ENCODE data around the gene ERO1B. TPM values are rescaled to one million over a fixed set of nuclear protein-coding genes. Genes with fewer than 3 reads are reported as not detected.

ERO1B gene
- total and polyA plus RNA-seq, 4 donors: 1.9 to 12.9 (median 9.2) TPM

GRCh38 chr1:236287757-236288619, 6.2 kb upstream of the ERO1B start:
- WGBS, 2 donors: 85 to 86% methylated on average over 22 of the region's 22 CpGs
- DNase-seq: no peak

DNA sequence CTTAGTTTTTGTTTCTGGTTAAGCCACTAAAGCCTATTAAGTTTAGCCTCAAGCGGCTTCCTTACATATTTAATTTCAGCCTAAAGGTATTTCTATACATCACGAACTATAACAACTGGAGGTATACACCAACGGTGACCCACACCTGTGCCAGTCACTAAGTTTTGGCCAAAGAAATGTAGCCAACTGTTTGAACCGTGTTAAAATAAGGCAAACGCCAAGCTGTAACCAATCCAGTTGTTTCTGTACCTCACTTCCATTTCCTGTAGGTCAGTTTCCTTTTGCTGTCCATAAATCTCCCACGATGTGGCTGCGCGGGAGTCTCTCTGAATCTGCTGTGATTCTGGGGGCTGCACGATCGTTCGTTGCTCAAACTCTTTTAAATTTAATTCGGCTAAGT, 5.6 kb upstream of the ERO1B start:
- H3K27ac ChIP-seq (ENCODE audit: low read depth in 1 of 2, low read length in 2 of 2): no peak overlapping the region
- WGBS, 2 donors: 74 to 76% methylated on average over 12 of the region's 12 CpGs
- no peaks in the 10 kb centered on the region for H3K27me3 ChIP-seq (ENCODE audit: control insufficient read depth in 1 of 2, insufficient read depth in 2 of 2, low read length in 1 of 2)
- intact Hi-C loops (cut with DNase I): no loop called here
- H3K9me3 ChIP-seq (ENCODE audit: control insufficient read depth, low read length): no peaks in the 10 kb centered on the region
- DNase-seq (no peak), ATAC-seq (ENCODE audit: low FRiP score) (no peak)
- no peaks in the 10 kb centered on the region for H3K36me3 ChIP-seq (ENCODE audit: control insufficient read depth in 1 of 2, insufficient read depth in 2 of 2, low read length in 1 of 2)
- no peak overlapping the region for H3K4me3 ChIP-seq (ENCODE audit: low read length in 2 of 2)
- H3K4me1 ChIP-seq (ENCODE audit: control insufficient read depth in 1 of 2, insufficient read depth in 2 of 2, low read length in 2 of 2): peaks cover 0 to 2% of the 10 kb centered on the region in 2 donors

More at GRCh38 chr1:236287757-236288619, 6.2 kb upstream of the ERO1B start:
- Histone ChIP-seq H3K4me1 (ENCODE audit: control insufficient read depth in 1 of 2, insufficient read depth in 2 of 2, low read length in 2 of 2) (no peaks in the 10 kb centered on the region), H3K9me3 (ENCODE audit: control insufficient read depth, low read length) (no peaks in the 10 kb centered on the region), H3K36me3 (ENCODE audit: control insufficient read depth in 1 of 2, insufficient read depth in 2 of 2, low read length in 1 of 2) (no peaks in the 10 kb centered on the region), H3K27ac (ENCODE audit: low read depth in 1 of 2, low read length in 2 of 2) (no peak overlapping the region), H3K4me3 (ENCODE audit: low read length in 2 of 2) (no peak overlapping the region), H3K27me3 (ENCODE audit: control insufficient read depth in 1 of 2, insufficient read depth in 2 of 2, low read length in 1 of 2) (no peaks in the 10 kb centered on the region)
- no peak for ATAC-seq (ENCODE audit: low FRiP score)
- intact Hi-C loops (cut with DNase I): no loop called here

- H3K27ac ChIP-seq (ENCODE audit: low read depth in 1 of 2, low read length in 2 of 2): no peak overlapping the region
- no peaks in the 10 kb centered on the region for H3K27me3 ChIP-seq (ENCODE audit: control insufficient read depth in 1 of 2, insufficient read depth in 2 of 2, low read length in 1 of 2)
- peaks cover 0 to 6% of the 10 kb centered on the region in 2 donors for H3K4me1 ChIP-seq (ENCODE audit: control insufficient read depth in 1 of 2, insufficient read depth in 2 of 2, low read length in 2 of 2)
- no peak overlapping the region for H3K4me3 ChIP-seq (ENCODE audit: low read length in 2 of 2)
- no peaks in the 10 kb centered on the region for H3K9me3 ChIP-seq (ENCODE audit: control insufficient read depth, low read length)
- DNase-seq (no peak), ATAC-seq (ENCODE audit: low FRiP score) (no peak)
- intact Hi-C loops (cut with DNase I): no loop called here
- 70 to 74% methylated on average over 2 of the region's 2 CpGs for WGBS, 2 donors
- H3K36me3 ChIP-seq (ENCODE audit: control insufficient read depth in 1 of 2, insufficient read depth in 2 of 2, low read length in 1 of 2): no peaks in the 10 kb centered on the region
Measured at GRCh38 chr1:236284291-236284721, 2.5 kb upstream of the ERO1B start.

DNA sequence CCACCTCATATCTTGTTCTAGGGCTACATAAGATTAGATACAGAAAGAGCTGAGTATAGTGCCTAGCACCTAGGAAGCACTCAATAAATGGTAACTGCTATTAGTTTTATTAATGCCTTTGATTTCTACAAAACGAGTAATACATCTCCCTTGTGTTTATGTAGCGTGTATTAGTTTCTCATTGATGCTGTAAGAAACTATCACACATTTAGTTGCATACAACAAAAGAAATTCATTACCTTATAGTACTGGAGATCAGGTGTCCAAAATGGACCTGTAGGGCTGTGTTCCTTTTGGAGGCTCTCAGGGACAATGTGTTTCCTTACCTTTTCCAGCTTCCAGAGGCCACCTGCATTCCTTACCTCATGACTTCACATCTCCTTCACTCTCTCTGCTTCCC, 961 bp upstream of the ERO1B start:
- 70% methylated on average over 2 of the region's 2 CpGs for WGBS, 2 donors
- H3K27ac ChIP-seq (ENCODE audit: low read depth in 1 of 2, low read length in 2 of 2): no peak overlapping the region

GRCh38 chr1:236282425-236282716, 613 bp upstream of the ERO1B start:
- H3K4me3 ChIP-seq (ENCODE audit: low read length in 2 of 2): peak overlapping the region; percentile 68 to 90
- WGBS, 2 donors: 12 to 17% methylated on average over 7 of the region's 7 CpGs
- intact Hi-C loops (cut with DNase I): no loop called here
- no peaks in the 10 kb centered on the region for H3K9me3 ChIP-seq (ENCODE audit: control insufficient read depth, low read length)
- DNase-seq (no peak), ATAC-seq (ENCODE audit: low FRiP score) (no peak)
- H3K36me3 ChIP-seq (ENCODE audit: control insufficient read depth in 1 of 2, insufficient read depth in 2 of 2, low read length in 1 of 2): no peaks in the 10 kb centered on the region
- peaks cover 0 to 6% of the 10 kb centered on the region in 2 donors for H3K4me1 ChIP-seq (ENCODE audit: control insufficient read depth in 1 of 2, insufficient read depth in 2 of 2, low read length in 2 of 2)
- H3K27me3 ChIP-seq (ENCODE audit: control insufficient read depth in 1 of 2, insufficient read depth in 2 of 2, low read length in 1 of 2): no peaks in the 10 kb centered on the region
- no peak overlapping the region for H3K27ac ChIP-seq (ENCODE audit: low read depth in 1 of 2, low read length in 2 of 2)

More for the DNA sequence above, 961 bp upstream of the ERO1B start:
- Histone ChIP-seq H3K4me1 (ENCODE audit: control insufficient read depth in 1 of 2, insufficient read depth in 2 of 2, low read length in 2 of 2) (peaks cover 0 to 6% of the 10 kb centered on the region in 2 donors), H3K9me3 (ENCODE audit: control insufficient read depth, low read length) (no peaks in the 10 kb centered on the region), H3K27me3 (ENCODE audit: control insufficient read depth in 1 of 2, insufficient read depth in 2 of 2, low read length in 1 of 2) (no peaks in the 10 kb centered on the region), H3K36me3 (ENCODE audit: control insufficient read depth in 1 of 2, insufficient read depth in 2 of 2, low read length in 1 of 2) (no peaks in the 10 kb centered on the region), H3K4me3 (ENCODE audit: low read length in 2 of 2) (no peak overlapping the region)
- ATAC-seq (ENCODE audit: low FRiP score) (no peak), DNase-seq (no peak)
- intact Hi-C loops (cut with DNase I): no loop called here

DNA sequence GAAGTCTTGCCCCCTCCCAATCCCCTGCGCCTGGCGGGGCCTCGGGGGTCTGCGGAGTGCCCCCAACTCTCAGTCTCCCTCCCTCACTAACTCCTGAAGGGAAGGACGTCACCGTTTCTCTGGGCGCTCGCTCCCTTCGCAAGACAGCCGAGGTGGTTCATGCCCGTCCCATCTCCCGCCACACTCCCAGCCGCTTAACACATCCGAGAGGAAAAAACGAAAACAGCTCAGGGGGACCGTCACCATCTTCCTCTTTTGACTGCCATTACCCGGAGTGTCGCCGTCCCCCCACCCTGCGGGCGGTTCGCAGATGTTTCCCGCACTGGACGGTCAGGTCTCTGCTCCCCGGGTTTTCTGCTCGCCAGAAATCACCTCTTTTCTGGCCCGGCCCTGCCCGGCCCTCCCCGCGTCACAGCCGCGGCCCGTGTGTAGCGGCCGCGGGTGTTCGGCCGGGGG, 532 bp downstream of the ERO1B start:
- H3K4me1 ChIP-seq (ENCODE audit: control insufficient read depth in 1 of 2, insufficient read depth in 2 of 2, low read length in 2 of 2): peaks cover 0 to 6% of the 10 kb centered on the region in 2 donors
- H3K9me3 ChIP-seq (ENCODE audit: control insufficient read depth, low read length): no peaks in the 10 kb centered on the region
- WGBS, 2 donors: 0% methylated on average over 37 to 38 of the region's 38 CpGs
- intact Hi-C loops (cut with DNase I): no loop called here
- ATAC-seq (ENCODE audit: low FRiP score) (peak; percentile 79), DNase-seq (peak in 1 of 2 donors; percentile 63)
- no peak overlapping the region for H3K27ac ChIP-seq (ENCODE audit: low read depth in 1 of 2, low read length in 2 of 2)
- peak overlapping the region; percentile 80 to 85 for H3K4me3 ChIP-seq (ENCODE audit: low read length in 2 of 2)
- no peaks in the 10 kb centered on the region for H3K36me3 ChIP-seq (ENCODE audit: control insufficient read depth in 1 of 2, insufficient read depth in 2 of 2, low read length in 1 of 2)
- no peaks in the 10 kb centered on the region for H3K27me3 ChIP-seq (ENCODE audit: control insufficient read depth in 1 of 2, insufficient read depth in 2 of 2, low read length in 1 of 2)

DNA sequence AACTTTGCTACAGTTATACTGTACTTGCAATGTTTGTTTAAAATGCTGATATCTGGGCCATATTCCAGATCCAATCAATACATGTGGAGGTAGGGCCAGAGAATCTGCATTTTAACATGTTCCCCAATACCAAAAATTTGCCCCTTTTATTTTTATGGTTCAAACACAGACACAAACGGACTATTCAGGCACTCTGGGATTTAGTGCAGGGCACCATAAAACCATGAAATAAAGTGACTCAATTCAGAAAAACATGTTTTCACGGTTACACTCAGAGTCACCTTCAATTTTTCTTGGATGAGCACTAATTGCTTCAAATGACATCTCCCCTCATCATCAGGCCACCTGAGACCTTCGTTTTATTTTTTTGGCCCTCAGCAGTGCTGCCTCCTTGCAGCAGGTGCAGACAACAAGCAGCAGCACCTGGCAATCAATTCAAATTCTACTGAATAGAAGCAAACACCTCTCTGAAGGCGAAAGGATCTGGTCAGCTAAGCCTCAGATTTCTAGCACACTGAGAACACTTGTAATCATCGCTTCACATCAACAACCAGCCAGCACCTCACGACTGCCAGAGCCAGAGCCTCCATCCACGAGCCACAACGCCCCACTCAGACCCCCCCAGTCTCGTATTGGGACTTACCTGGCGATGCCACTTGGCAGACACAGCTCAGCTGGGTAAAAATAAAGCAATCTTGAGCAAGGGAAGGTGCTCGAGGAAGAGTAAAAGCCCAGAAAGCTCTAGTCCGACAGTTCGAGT, 1.1 kb downstream of the ERO1B start:
- Histone ChIP-seq H3K4me3 (ENCODE audit: low read length in 2 of 2) (peak overlapping the region; percentile 80 to 85), H3K27me3 (ENCODE audit: control insufficient read depth in 1 of 2, insufficient read depth in 2 of 2, low read length in 1 of 2) (no peaks in the 10 kb centered on the region), H3K36me3 (ENCODE audit: control insufficient read depth in 1 of 2, insufficient read depth in 2 of 2, low read length in 1 of 2) (no peaks in the 10 kb centered on the region), H3K9me3 (ENCODE audit: control insufficient read depth, low read length) (no peaks in the 10 kb centered on the region), H3K4me1 (ENCODE audit: control insufficient read depth in 1 of 2, insufficient read depth in 2 of 2, low read length in 2 of 2) (peaks cover 0 to 6% of the 10 kb centered on the region in 2 donors), H3K27ac (ENCODE audit: low read depth in 1 of 2, low read length in 2 of 2) (no peak overlapping the region)
- WGBS, 2 donors: 14 to 18% methylated on average over 13 of the region's 13 CpGs
- no peak for ATAC-seq (ENCODE audit: low FRiP score)
- intact Hi-C loops (cut with DNase I): no loop called here
- DNase-seq: no peak

- WGBS, 2 donors: 90 to 93% methylated on average over 1 of the region's 1 CpG
- no peak for DNase-seq
Measured at GRCh38 chr1:236275586-236275985, 6.2 kb downstream of the ERO1B start.

More at GRCh38 chr1:236275586-236275985, 6.2 kb downstream of the ERO1B start:
- no peak for ATAC-seq (ENCODE audit: low FRiP score)
- H3K36me3 ChIP-seq (ENCODE audit: control insufficient read depth in 1 of 2, insufficient read depth in 2 of 2, low read length in 1 of 2): no peaks in the 10 kb centered on the region
- no peak overlapping the region for H3K4me3 ChIP-seq (ENCODE audit: low read length in 2 of 2)
- H3K4me1 ChIP-seq (ENCODE audit: control insufficient read depth in 1 of 2, insufficient read depth in 2 of 2, low read length in 2 of 2): peaks cover 0 to 4% of the 10 kb centered on the region in 2 donors
- intact Hi-C loops (cut with DNase I): no loop called here
- no peaks in the 10 kb centered on the region for H3K9me3 ChIP-seq (ENCODE audit: control insufficient read depth, low read length)
- no peaks in the 10 kb centered on the region for H3K27me3 ChIP-seq (ENCODE audit: control insufficient read depth in 1 of 2, insufficient read depth in 2 of 2, low read length in 1 of 2)
- no peak overlapping the region for H3K27ac ChIP-seq (ENCODE audit: low read depth in 1 of 2, low read length in 2 of 2)

Data from aorta (tissue), 5 donors.